HCT116 (cell line): ENCODE results near the gene ATP5PD. TPM values are rescaled to one million over a fixed set of nuclear protein-coding genes. Genes with fewer than 3 reads are reported as not detected.

Experiments used
- ATAC-seq: fragments of 200-7000 bp; cut with Tn5 transposase; 2 replicates; pipeline ENCODE4 v1.9.1; 2020; ENCODE audit warnings: mild to moderate bottlenecking, moderate library complexity
- BruUV-seq: library from RNA; stranded (reverse); fragments of 400-500 nt; replicated peaks from 2 replicates; lab custom pipeline; 2021; lab: Mats Ljungman, UMichigan
- CTCF ChIA-PET: fragments of 300-600 bp; sonication (Branson Sonifier 250); formaldehyde crosslinking; loops from one replicate; lab custom pipeline; 2021; ENCODE audit warnings: antibody characterized with exemption; lab: Charles Lee
- POLR2A ChIA-PET: fragments of 300-600, 350-600 bp; sonication (Branson Sonifier 250); formaldehyde crosslinking; loops from one replicate; lab custom pipeline; 2021; ENCODE audit warnings: antibody characterized with exemption; lab: Charles Lee
- RAD21 ChIA-PET, 2 experiments: fragments of 300-600 bp; sonication (Branson Sonifier 250); formaldehyde crosslinking; loops; one replicate each; lab custom pipeline; 2023; ENCODE audit warnings: low total read pairs in 2 of 2; ENCODE audit not compliant: uncharacterized antibody in 2 of 2, unreplicated experiment in 2 of 2, low non-redundant PET in 1 of 2; lab: Charles Lee
- DNase-seq: peaks from one replicate; pipeline ENCODE4 v3.0.0-alpha.2; 2010; ENCODE audit warnings: low read depth, low spot score
- H2AFZ ChIP-seq: fragments of 200-600 bp; shearing (Covaris generic), sonication (generic); 2 replicates; pipeline ENCODE4 v1.6.1; 2017; ENCODE audit warnings: low read depth, mixed run types, mixed read lengths, antibody characterized with exemption, low read length; ENCODE audit not compliant: poor library complexity, severe bottlenecking
- H3K27ac ChIP-seq: 2 replicates; pipeline ENCODE4 v1.5.1; 2012; ENCODE audit warnings: low read depth, low read length
- H3K27me3 ChIP-seq: fragments of 200-600 bp; sonication (generic); 2 replicates; pipeline ENCODE4 v1.6.1; 2016; ENCODE audit warnings: mixed run types, low read length, mixed read lengths; ENCODE audit not compliant: insufficient read depth
- H3K36me3 ChIP-seq, 2 experiments: fragments of 200-500 bp in 1 of 2; fragments of 200-600 bp in 1 of 2; sonication (Bioruptor generic) in 1 of 2; sonication (generic) in 1 of 2; 2 replicates each; pipeline versions ENCODE4 v1.5.1 to v1.6.1; 2014 to 2016; ENCODE audit warnings: low read length in 2 of 2, inconsistent platforms in 1 of 2, mixed read lengths in 1 of 2, mixed run types in 1 of 2; ENCODE audit not compliant: insufficient read depth in 2 of 2, control insufficient read depth in 1 of 2
- H3K4me1 ChIP-seq, 2 experiments: fragments of 200-600 bp in 1 of 2; sonication (generic) in 1 of 2; 2 replicates each; pipeline versions ENCODE4 v1.5.1 to v1.6.1; 2012 to 2017; ENCODE audit warnings: low read length in 2 of 2, inconsistent platforms in 1 of 2, mild to moderate bottlenecking in 1 of 2, mixed read lengths in 1 of 2, mixed run types in 1 of 2, moderate library complexity in 1 of 2; ENCODE audit not compliant: insufficient read depth in 2 of 2, control insufficient read depth in 1 of 2
- H3K4me2 ChIP-seq: fragments of 200-600 bp; sonication (generic); 2 replicates; pipeline ENCODE4 v1.6.1; 2017; ENCODE audit warnings: mixed run types, low read length, mixed read lengths
- H3K4me3 ChIP-seq, 2 experiments: fragments of 200-600 bp in 1 of 2; sonication (generic) in 1 of 2; replicated peaks in 1 of 2; 2 replicates each; pipeline ENCODE4 v1.5.1; 2011 to 2016; ENCODE audit warnings: low read length in 2 of 2, control low read depth in 1 of 2, low read depth in 1 of 2, mild to moderate bottlenecking in 1 of 2, mixed read lengths in 1 of 2, mixed run types in 1 of 2
- H3K79me2 ChIP-seq: fragments of 200-600 bp; sonication (generic); 2 replicates; pipeline ENCODE4 v1.6.1; 2017; ENCODE audit warnings: mild to moderate bottlenecking, mixed run types, low read length, moderate library complexity, mixed read lengths; ENCODE audit not compliant: insufficient read depth
- H3K9ac ChIP-seq: fragments of 200-600 bp; sonication (generic); 2 replicates; pipeline ENCODE4 v1.6.1; 2016; ENCODE audit warnings: low read length, mixed read lengths
- H3K9me2 ChIP-seq: fragments of 200-600 bp; sonication (generic), shearing (Covaris generic); 2 replicates; pipeline ENCODE4 v1.6.1; 2017; ENCODE audit warnings: mixed run types, mild to moderate bottlenecking, moderate library complexity; ENCODE audit not compliant: insufficient read depth
- H3K9me3 ChIP-seq, 2 experiments: fragments of 200-500 bp in 1 of 2; fragments of 200-600 bp in 1 of 2; sonication (Bioruptor generic) in 1 of 2; sonication (generic) in 1 of 2; 2 replicates each; pipeline ENCODE4 v1.6.1; 2014 to 2017; ENCODE audit warnings: low read length in 2 of 2, mixed read lengths in 2 of 2, inconsistent platforms in 1 of 2, low read depth in 1 of 2, mild to moderate bottlenecking in 1 of 2, mixed run types in 1 of 2, moderate library complexity in 1 of 2; ENCODE audit not compliant: control insufficient read depth in 1 of 2, insufficient read depth in 1 of 2
- H4K20me1 ChIP-seq: fragments of 200-600 bp; sonication (generic), shearing (Covaris generic); 2 replicates; pipeline ENCODE4 v1.6.1; 2017; ENCODE audit warnings: mixed run types, mild to moderate bottlenecking, moderate library complexity; ENCODE audit not compliant: insufficient read depth
- ELF1 ChIP-seq: IDR thresholded peaks from 2 replicates; pipeline ENCODE4 v1.6.1; 2012; ENCODE audit warnings: low read depth, borderline replicate concordance
- FOSL1 ChIP-seq: IDR thresholded peaks from 2 replicates; pipeline ENCODE4 v1.6.1; 2012; ENCODE audit warnings: low read depth
- MAX ChIP-seq: IDR thresholded peaks from 2 replicates; pipeline ENCODE4 v1.6.1; 2012
- RAD21 ChIP-seq: IDR thresholded peaks from 2 replicates; pipeline ENCODE4 v1.6.1; 2012; ENCODE audit warnings: low read depth, mild to moderate bottlenecking
- SRF ChIP-seq: IDR thresholded peaks from 2 replicates; pipeline ENCODE4 v1.6.1; 2012; ENCODE audit warnings: low read depth
- TCF7L2 ChIP-seq: IDR thresholded peaks from 2 replicates; pipeline ENCODE4 v1.7.0; 2011; ENCODE audit warnings: borderline replicate concordance, inconsistent platforms; ENCODE audit not compliant: insufficient read depth, insufficient read length; ENCODE audit errors: extremely low read depth
- YY1 ChIP-seq: IDR thresholded peaks from 2 replicates; pipeline ENCODE4 v1.6.1; 2011; ENCODE audit warnings: low read length, low read depth, moderate library complexity, mild to moderate bottlenecking; ENCODE audit not compliant: insufficient replicate concordance; ENCODE audit errors: extremely low read depth
- intact Hi-C: fragments of 100-400 bp; cut with micrococcal nuclease; formaldehyde crosslinking; loops from 2 replicates; pipeline ENCODE4 v1.10.0; 2022
- total RNA-seq: library from RNA; stranded (reverse); gene quantifications from one replicate; pipeline ENCODE4 v1.2.1, GENCODE V29; 2021; ENCODE audit not compliant: unreplicated experiment

ATP5PD gene
- total RNA-seq, 1 experiment from 2014 or later = 407 TPM

GRCh38 chr17:75003957-75004355 is 42.8 kb downstream of the ATP5PD start:
- ATAC-seq = no peak

DNA sequence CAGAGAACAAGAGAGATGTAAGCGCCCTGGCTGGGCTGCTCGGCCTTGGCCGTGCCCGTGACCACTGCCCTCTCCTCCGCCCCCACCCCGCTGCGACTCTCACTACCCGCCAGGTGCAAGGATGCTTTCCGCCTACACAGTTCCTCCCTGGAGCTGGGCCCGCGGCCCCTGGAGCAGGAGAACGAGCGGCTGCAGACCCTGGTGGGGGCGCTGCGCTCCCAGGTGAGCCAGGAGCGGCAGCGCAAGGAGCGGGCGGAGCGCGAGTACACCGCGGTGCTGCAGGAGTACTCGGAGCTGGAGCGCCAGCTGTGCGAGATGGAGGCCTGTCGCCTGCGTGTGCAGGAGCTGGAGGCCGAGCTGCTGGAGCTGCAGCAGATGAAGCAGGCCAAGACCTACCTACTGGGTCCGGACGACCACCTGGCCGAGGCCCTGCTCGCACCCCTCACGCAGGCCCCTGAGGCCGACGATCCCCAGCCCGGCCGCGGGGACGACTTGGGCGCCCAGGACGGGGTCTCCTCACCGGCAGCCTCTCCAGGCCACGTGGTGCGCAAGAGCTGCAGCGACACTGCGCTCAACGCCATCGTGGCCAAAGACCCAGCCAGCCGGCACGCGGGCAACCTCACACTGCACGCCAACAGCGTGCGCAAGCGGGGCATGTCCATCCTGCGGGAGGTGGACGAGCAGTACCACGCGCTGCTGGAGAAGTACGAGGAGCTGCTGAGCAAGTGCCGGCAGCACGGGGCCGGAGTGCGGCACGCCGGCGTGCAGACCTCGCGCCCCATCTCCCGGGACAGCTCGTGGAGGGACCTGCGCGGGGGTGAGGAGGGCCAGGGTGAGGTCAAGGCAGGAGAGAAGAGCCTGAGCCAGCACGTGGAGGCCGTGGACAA is 43.5 kb downstream of the ATP5PD start:
- Histone ChIP-seq H4K20me1 (no peaks in the 10 kb centered on the region), H3K79me2 (no peaks in the 10 kb centered on the region), H3K4me2 (no peak overlapping the region), H3K9ac (no peak overlapping the region), H3K4me3 (no peak overlapping the region), H3K27ac (no peak overlapping the region), H3K9me3 (no peaks in the 10 kb centered on the region), H3K9me2 (no peaks in the 10 kb centered on the region), H2AFZ (no peak overlapping the region), H3K4me1 (no peaks in the 10 kb centered on the region), H3K36me3 (peaks cover 7 to 21% of the 10 kb centered on the region in 2 experiments; a peak in 2 of 4 replicates), H3K27me3 (no peaks in the 10 kb centered on the region)
- DNase-seq (no peak), ATAC-seq (no peak)
- TF ChIP-seq YY1 = no peak
- TF ChIP-seq MAX = no peak
- no peak for TF ChIP-seq SRF
- no TSS peak for BruUV-seq
- POLR2A ChIA-PET = no interaction called here
- CTCF ChIA-PET = no interaction called here
- RAD21 ChIA-PET = no interaction called here
- intact Hi-C loops = no loop called here

More at GRCh38 chr17:75003957-75004355, 42.8 kb downstream of the ATP5PD start:
- Histone ChIP-seq H3K27ac (no peak overlapping the region), H3K79me2 (no peaks in the 10 kb centered on the region), H3K4me2 (no peak overlapping the region), H2AFZ (no peak overlapping the region), H3K36me3 (peaks cover 7 to 21% of the 10 kb centered on the region in 2 experiments; a peak in 2 of 4 replicates), H3K9me2 (no peaks in the 10 kb centered on the region), H3K27me3 (no peaks in the 10 kb centered on the region)
- DNase-seq = no peak
- ChIA-PET RAD21 (no interaction called here), CTCF (no interaction called here)
- BruUV-seq = no TSS peak
- no peak for TF ChIP-seq RAD21
- TF ChIP-seq FOSL1 = no peak
- TF ChIP-seq TCF7L2 = no peak
- TF ChIP-seq ELF1 = no peak
- TF ChIP-seq, all 23 proteins: peak for 0
- no peak overlapping the region for H3K4me3 ChIP-seq
- POLR2A ChIA-PET = no interaction called here
- intact Hi-C loops = no loop called here
- peaks cover 0 to 1% of the 10 kb centered on the region in 2 experiments; a peak in 1 of 4 replicates for H3K4me1 ChIP-seq
- no peaks in the 10 kb centered on the region for H4K20me1 ChIP-seq
- no peak overlapping the region for H3K9ac ChIP-seq
- no peaks in the 10 kb centered on the region for H3K9me3 ChIP-seq
